ENCODE data around the gene HES6.

DNA sequence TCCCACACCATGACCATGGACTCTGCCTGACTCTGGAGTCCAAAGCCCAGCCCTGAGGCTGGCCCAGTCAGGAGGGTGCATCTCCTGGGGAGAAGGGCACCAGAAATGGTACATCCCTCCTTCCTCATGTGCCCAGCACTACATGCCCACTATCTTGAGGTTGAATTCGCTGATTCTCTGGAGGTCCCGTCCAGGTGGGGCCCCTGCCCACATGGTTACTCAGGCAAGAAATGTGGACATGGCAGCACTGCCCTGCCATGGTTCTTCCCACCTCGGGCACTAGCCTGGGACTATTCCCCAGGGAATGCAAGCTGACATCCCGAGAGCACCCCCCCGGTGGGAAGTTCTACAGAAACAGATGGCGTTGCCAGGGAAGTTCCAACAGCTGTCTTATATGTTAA, 15.3 kb upstream of the HES6 start:
- TF ChIP-seq, protein P1, sequence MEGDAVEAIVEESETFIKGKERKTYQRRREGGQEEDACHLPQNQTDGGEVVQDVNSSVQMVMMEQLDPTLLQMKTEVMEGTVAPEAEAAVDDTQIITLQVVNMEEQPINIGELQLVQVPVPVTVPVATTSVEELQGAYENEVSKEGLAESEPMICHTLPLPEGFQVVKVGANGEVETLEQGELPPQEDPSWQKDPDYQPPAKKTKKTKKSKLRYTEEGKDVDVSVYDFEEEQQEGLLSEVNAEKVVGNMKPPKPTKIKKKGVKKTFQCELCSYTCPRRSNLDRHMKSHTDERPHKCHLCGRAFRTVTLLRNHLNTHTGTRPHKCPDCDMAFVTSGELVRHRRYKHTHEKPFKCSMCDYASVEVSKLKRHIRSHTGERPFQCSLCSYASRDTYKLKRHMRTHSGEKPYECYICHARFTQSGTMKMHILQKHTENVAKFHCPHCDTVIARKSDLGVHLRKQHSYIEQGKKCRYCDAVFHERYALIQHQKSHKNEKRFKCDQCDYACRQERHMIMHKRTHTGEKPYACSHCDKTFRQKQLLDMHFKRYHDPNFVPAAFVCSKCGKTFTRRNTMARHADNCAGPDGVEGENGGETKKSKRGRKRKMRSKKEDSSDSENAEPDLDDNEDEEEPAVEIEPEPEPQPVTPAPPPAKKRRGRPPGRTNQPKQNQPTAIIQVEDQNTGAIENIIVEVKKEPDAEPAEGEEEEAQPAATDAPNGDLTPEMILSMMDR (IDR thresholded peaks at IDR 0.05) = no peak
- no peak for TF ChIP-seq POLR2A (IDR thresholded peaks at IDR 0.05)

All from testis (tissue), 2 donors.